ENCODE data around the gene CFAP68. TPM values are rescaled to one million over a fixed set of nuclear protein-coding genes. Genes with fewer than 3 reads are reported as not detected.

Gene CFAP68
- total and polyA plus RNA-seq, 7 donors: 9.1 to 44.3 (median 18.9) TPM

- Histone ChIP-seq H3K4me1 (no peaks in the 10 kb centered on the region), H3K27me3 (no peaks in the 10 kb centered on the region), H3K9me3 (no peaks in the 10 kb centered on the region), H3K4me3 (no peak overlapping the region), H3K36me3 (peaks cover 9 to 89% (median 16%) of the 10 kb centered on the region in 4 donors), H3K27ac (no peak overlapping the region)
- 97% methylated on average over 7 of the region's 7 CpGs for WGBS, 2 donors
- no peak for DNase-seq
- TF ChIP-seq CTCF (IDR thresholded peaks at IDR 0.05): no peak
- intact Hi-C loops (cut with DNase I): no loop called here
Observed at GRCh38 chr11:111835665-111836064, 43.7 kb upstream of the CFAP68 start.

- Histone ChIP-seq H3K27ac (no peak overlapping the region), H3K27me3 (no peaks in the 10 kb centered on the region), H3K9me3 (no peaks in the 10 kb centered on the region), H3K4me3 (no peak overlapping the region), H3K4me1 (peaks cover 0 to 2% (median under 1%) of the 10 kb centered on the region in 4 donors), H3K36me3 (peaks cover 9 to 86% (median 16%) of the 10 kb centered on the region in 4 donors)
- intact Hi-C loops (cut with DNase I): no loop called here
- WGBS, 2 donors: 94 to 97% methylated on average over 1 of the region's 1 CpG
- TF ChIP-seq POLR2AphosphoS5 (IDR thresholded peaks at IDR 0.05) (no peak), EP300 (IDR thresholded peaks at IDR 0.05) (no peak), CTCF (IDR thresholded peaks at IDR 0.05) (no peak), POLR2A (IDR thresholded peaks at IDR 0.05) (no peak)
- DNase-seq: no peak
Observed at GRCh38 chr11:111836162-111836561, 43.2 kb upstream of the CFAP68 start.

GRCh38 chr11:111836721-111837120 is 42.6 kb upstream of the CFAP68 start:
- 65 to 84% methylated on average over 1 of the region's 1 CpG for WGBS, 2 donors
- TF ChIP-seq POLR2AphosphoS5 (IDR thresholded peaks at IDR 0.05) (no peak), EP300 (IDR thresholded peaks at IDR 0.05) (no peak), POLR2A (IDR thresholded peaks at IDR 0.05) (no peak), CTCF (IDR thresholded peaks at IDR 0.05) (no peak)
- Histone ChIP-seq H3K27ac (no peak overlapping the region), H3K4me3 (no peak overlapping the region), H3K9me3 (no peaks in the 10 kb centered on the region), H3K27me3 (no peaks in the 10 kb centered on the region), H3K4me1 (peaks cover 0 to 8% (median 3%) of the 10 kb centered on the region in 4 donors), H3K36me3 (peaks cover 9 to 80% (median 16%) of the 10 kb centered on the region in 4 donors)
- no peak for DNase-seq
- intact Hi-C loops (cut with DNase I): no loop called here

GRCh38 chr11:111837366-111837891 is 41.9 kb upstream of the CFAP68 start:
- no peak overlapping the region for H3K4me3 ChIP-seq
- TF ChIP-seq CTCF (IDR thresholded peaks at IDR 0.05) (no peak), POLR2A (IDR thresholded peaks at IDR 0.05) (no peak), POLR2AphosphoS5 (IDR thresholded peaks at IDR 0.05) (no peak), EP300 (IDR thresholded peaks at IDR 0.05) (no peak)
- no peaks in the 10 kb centered on the region for H3K9me3 ChIP-seq
- peaks cover 9 to 75% (median 16%) of the 10 kb centered on the region in 4 donors for H3K36me3 ChIP-seq
- DNase-seq: no peak
- peaks cover 0 to 9% (median 3%) of the 10 kb centered on the region in 4 donors for H3K4me1 ChIP-seq
- 94 to 97% methylated on average over 5 of the region's 5 CpGs for WGBS, 2 donors
- no peaks in the 10 kb centered on the region for H3K27me3 ChIP-seq
- no peak overlapping the region for H3K27ac ChIP-seq
- intact Hi-C loops (cut with DNase I): no loop called here

- Histone ChIP-seq H3K9me3 (no peaks in the 10 kb centered on the region), H3K4me1 (peaks cover 0 to 9% (median 3%) of the 10 kb centered on the region in 4 donors), H3K36me3 (peaks cover 9 to 69% (median 16%) of the 10 kb centered on the region in 4 donors), H3K4me3 (no peak overlapping the region), H3K27me3 (no peaks in the 10 kb centered on the region), H3K27ac (no peak overlapping the region)
- DNase-seq: no peak
- no peak for TF ChIP-seq CTCF (IDR thresholded peaks at IDR 0.05)
- TF ChIP-seq POLR2AphosphoS5 (IDR thresholded peaks at IDR 0.05): no peak
- TF ChIP-seq EP300 (IDR thresholded peaks at IDR 0.05): no peak
- no peak for TF ChIP-seq POLR2A (IDR thresholded peaks at IDR 0.05)
- intact Hi-C loops (cut with DNase I): no loop called here
- 95 to 97% methylated on average over 5 of the region's 5 CpGs for WGBS, 2 donors
Observed at GRCh38 chr11:111838054-111838453, 41.3 kb upstream of the CFAP68 start.

Data from sigmoid colon (tissue), 7 donors.